Measurements from ENCODE around the gene C2CD5.

The C2CD5 gene

DNA sequence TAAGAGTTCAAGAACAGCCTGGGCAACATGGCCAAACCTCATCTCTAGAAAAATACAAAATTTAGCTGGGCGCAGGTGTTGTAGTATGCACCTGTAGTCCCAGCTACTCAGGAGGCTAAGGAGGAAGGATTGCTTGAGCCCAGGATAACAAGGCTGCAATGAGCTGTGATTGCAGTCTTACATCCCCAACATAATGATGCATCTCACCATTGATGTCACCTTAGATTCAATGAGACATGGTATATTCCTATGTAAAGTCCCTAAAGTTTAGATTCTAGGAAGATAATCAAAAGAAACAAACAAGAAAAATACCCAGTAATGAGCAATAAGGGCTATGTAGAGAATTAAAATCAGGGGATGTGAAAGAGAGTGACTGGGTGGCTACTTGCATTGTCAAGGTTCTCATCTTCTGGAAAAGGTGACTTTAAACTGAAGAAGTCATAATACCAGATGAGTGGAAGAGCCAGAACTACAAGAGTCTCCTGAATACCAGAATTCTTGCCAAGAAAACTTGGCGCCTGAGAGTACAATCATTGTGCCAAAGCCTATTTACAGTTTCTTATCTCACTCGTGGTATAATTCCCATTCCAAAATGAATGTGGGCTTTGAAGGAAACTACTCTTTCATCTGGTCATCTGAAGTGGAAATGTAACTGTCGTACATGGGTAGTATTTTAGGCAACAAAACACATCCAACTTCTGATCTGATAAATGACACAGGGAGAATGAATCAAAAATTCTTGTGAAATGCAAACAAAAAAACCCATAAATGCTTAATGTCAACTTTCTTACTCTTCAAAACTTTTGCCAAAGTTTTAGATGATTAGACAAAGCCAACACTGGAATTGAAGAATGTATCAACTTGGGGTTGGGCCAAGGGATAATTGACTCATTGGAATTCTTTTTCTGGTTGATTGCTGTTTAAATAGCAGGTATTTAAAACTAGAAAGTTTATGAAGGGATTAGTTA is 128.7 kb downstream of the C2CD5 start:
- H3K27ac ChIP-seq = no peak overlapping the region
- DNase-seq (ENCODE audit: low spot score) = no peak
- ChIA-PET CTCF (no interaction called here), POLR2A (ENCODE audit: low non-redundant PET) (no interaction called here)
- no peak for TF ChIP-seq CTCF (conservative IDR thresholded peaks at IDR 0.05; ENCODE audit: low read depth)

- no peak overlapping the region for H3K27ac ChIP-seq
- POLR2A ChIA-PET (ENCODE audit: low non-redundant PET) = no interaction called here
- no peak for TF ChIP-seq CTCF (conservative IDR thresholded peaks at IDR 0.05; ENCODE audit: low read depth)
- CTCF ChIA-PET = interaction anchor here (0.5 kb wide), 1 partner anchor 383 kb away, joined by 3 read pairs; no protein-coding TSS in a partner anchor
- DNase-seq (ENCODE audit: low spot score) = no peak
These were observed 129.6 kb downstream of the C2CD5 start for GRCh38 chr12:22414742-22415141.

DNA sequence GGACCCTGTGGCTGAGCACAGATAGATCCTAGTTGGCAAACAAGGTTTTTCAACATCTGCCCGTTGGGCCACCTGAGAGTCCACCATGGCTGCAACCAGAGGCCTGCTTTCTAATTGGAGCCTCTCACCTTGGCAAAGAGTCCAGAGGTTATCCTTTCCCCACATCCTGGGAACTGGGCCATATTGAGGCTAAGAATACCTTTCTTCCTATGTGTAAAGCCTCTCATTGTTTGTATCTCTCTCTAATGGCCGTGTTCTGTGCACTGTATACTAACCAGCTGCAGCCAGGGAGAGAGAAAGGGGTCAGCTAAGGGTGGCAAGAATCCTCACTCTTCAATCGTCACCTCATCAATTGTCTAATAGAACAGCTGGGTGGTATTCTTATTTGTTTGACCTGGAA is 130.8 kb downstream of the C2CD5 start:
- TF ChIP-seq CTCF (conservative IDR thresholded peaks at IDR 0.05; ENCODE audit: low read depth) = no peak
- ChIA-PET CTCF (no interaction called here), POLR2A (ENCODE audit: low non-redundant PET) (no interaction called here)
- no peak overlapping the region for H3K27ac ChIP-seq
- DNase-seq (ENCODE audit: low spot score) = no peak

GRCh38 chr12:22412581-22412980 is 131.8 kb downstream of the C2CD5 start:
- no peak overlapping the region for H3K27ac ChIP-seq
- no peak for DNase-seq (ENCODE audit: low spot score)
- ChIA-PET POLR2A (ENCODE audit: low non-redundant PET) (no interaction called here), CTCF (interaction anchor here (0.6 kb wide), 2 partner anchors 134 to 332 kb away, joined by 3 read pairs; no protein-coding TSS in a partner anchor)
- TF ChIP-seq CTCF (conservative IDR thresholded peaks at IDR 0.05; ENCODE audit: low read depth) = no peak

DNA sequence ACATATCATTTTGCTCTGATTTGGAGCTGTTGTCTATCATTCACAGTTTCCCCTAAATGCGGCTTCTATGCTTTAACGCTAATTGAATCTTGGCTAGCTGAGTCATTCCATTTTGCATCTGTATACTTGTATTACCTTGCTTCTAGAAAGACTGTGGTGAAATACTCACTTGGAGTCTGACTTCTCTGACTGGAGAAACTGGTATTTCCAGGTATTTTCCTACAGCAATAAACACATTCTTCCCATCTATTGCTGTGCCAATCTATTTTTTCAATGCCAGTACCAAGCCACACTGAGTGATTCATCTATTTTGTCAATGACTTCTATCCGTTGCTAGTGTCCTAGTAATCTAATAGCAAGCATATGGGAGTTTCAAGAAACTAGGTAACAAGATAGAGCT is 133.9 kb downstream of the C2CD5 start:
- CTCF ChIA-PET = no interaction called here
- TF ChIP-seq CTCF (conservative IDR thresholded peaks at IDR 0.05; ENCODE audit: low read depth) = no peak
- POLR2A ChIA-PET (ENCODE audit: low non-redundant PET) = no interaction called here
- no peak overlapping the region for H3K27ac ChIP-seq
- peak; percentile 81 for DNase-seq (ENCODE audit: low spot score)

GRCh38 chr12:22409377-22410164 is 134.8 kb downstream of the C2CD5 start:
- no peak for TF ChIP-seq CTCF (conservative IDR thresholded peaks at IDR 0.05; ENCODE audit: low read depth)
- POLR2A ChIA-PET (ENCODE audit: low non-redundant PET) = no interaction called here
- CTCF ChIA-PET = interaction anchor here (0.6 kb wide), 1 partner anchor 1610 kb away, joined by 3 read pairs; no protein-coding TSS in a partner anchor
- no peak overlapping the region for H3K27ac ChIP-seq
- DNase-seq (ENCODE audit: low spot score) = no peak

All from RWPE1 (cell line).